IMR-90 (cell line): ENCODE measurements around the gene HPSE2. TPM values are rescaled to one million over a fixed set of nuclear protein-coding genes. Genes with fewer than 3 reads are reported as not detected.
A peak's percentile ranks its signal among the peaks of the same experiment; 100 is the strongest.

Source experiments
- ATAC-seq: fragments of 200-7000 bp; cut with Tn5 transposase; 2 replicates; pipeline ENCODE4 v1.9.1; 2020; ENCODE audit warnings: low read depth, mild to moderate bottlenecking, moderate library complexity
- BruUV-seq: library from RNA; stranded (reverse); fragments of 400-500 nt; replicated peaks from 2 replicates; lab custom pipeline; 2021; lab: Mats Ljungman, UMichigan
- CTCF ChIA-PET: fragments of 300-600 bp; formaldehyde crosslinking; extraction: SDS; loops from one replicate; lab custom pipeline; 2021; ENCODE audit warnings: antibody characterized with exemption; lab: Yijun Ruan, JAX
- POLR2A ChIA-PET: fragments of 300-600 bp; sonication (Branson Sonifier 250); formaldehyde crosslinking; loops from one replicate; lab custom pipeline; 2022; ENCODE audit warnings: antibody characterized with exemption; ENCODE audit not compliant: unreplicated experiment; lab: Charles Lee
- DNase-seq: peaks from one replicate; pipeline ENCODE4 v3.0.0; 2013
- H2AFZ ChIP-seq: replicated peaks from 2 replicates; pipeline ENCODE3; 2013; ENCODE audit warnings: low read length, mild to moderate bottlenecking; ENCODE audit not compliant: poor library complexity
- H2AK5ac ChIP-seq: 2 replicates; pipeline ENCODE4 v1.6.1; 2013; ENCODE audit warnings: low read depth, low read length, inconsistent platforms
- H2AK9ac ChIP-seq: replicated peaks from 2 replicates; pipeline ENCODE3; 2013; ENCODE audit warnings: mild to moderate bottlenecking, low read depth, low read length, moderate library complexity; ENCODE audit not compliant: poor library complexity
- H2BK120ac ChIP-seq: 2 replicates; pipeline ENCODE4 v1.6.1; 2013; ENCODE audit warnings: low read depth, low read length, inconsistent platforms
- H2BK15ac ChIP-seq: 3 replicates; pipeline ENCODE4 v1.6.1; 2013; ENCODE audit warnings: low read depth, low read length, inconsistent platforms
- H2BK20ac ChIP-seq: 2 replicates; pipeline ENCODE4 v1.6.1; 2013; ENCODE audit warnings: low read depth, mild to moderate bottlenecking, inconsistent platforms, low read length, moderate library complexity
- H2BK5ac ChIP-seq: 2 replicates; pipeline ENCODE4 v1.6.1; 2013; ENCODE audit warnings: mild to moderate bottlenecking, low read depth, low read length, inconsistent platforms; ENCODE audit not compliant: poor library complexity, severe bottlenecking
- H3K14ac ChIP-seq: replicated peaks from 2 replicates; pipeline ENCODE4 v1.6.1; 2013; ENCODE audit warnings: low read depth, low read length, inconsistent platforms
- H3K18ac ChIP-seq: 2 replicates; pipeline ENCODE4 v1.6.1; 2013; ENCODE audit warnings: low read depth, low read length, control low read depth
- H3K23ac ChIP-seq: 2 replicates; pipeline ENCODE4 v1.6.1; 2013; ENCODE audit warnings: low read depth, low read length, inconsistent platforms
- H3K27ac ChIP-seq: 2 replicates; pipeline ENCODE4 v1.5.1; 2013; ENCODE audit warnings: mild to moderate bottlenecking, control low read depth, low read length; ENCODE audit not compliant: insufficient read depth
- H3K27me3 ChIP-seq: 2 replicates; pipeline ENCODE4 v1.6.1; 2013; ENCODE audit warnings: low read length; ENCODE audit not compliant: control insufficient read depth, insufficient read depth
- H3K36me3 ChIP-seq: 2 replicates; pipeline ENCODE4 v1.6.1; 2013; ENCODE audit warnings: low read length, mixed read lengths; ENCODE audit not compliant: control insufficient read depth, insufficient read depth
- H3K4ac ChIP-seq: 2 replicates; pipeline ENCODE4 v1.6.1; 2013; ENCODE audit warnings: low read depth, low read length, inconsistent platforms
- H3K4me1 ChIP-seq: 2 replicates; pipeline ENCODE4 v1.6.1; 2013; ENCODE audit warnings: low read length, mixed read lengths; ENCODE audit not compliant: control insufficient read depth, insufficient read depth
- H3K4me2 ChIP-seq: 2 replicates; pipeline ENCODE4 v1.6.1; 2013; ENCODE audit warnings: low read depth, mild to moderate bottlenecking, control low read depth, low read length, moderate library complexity
- H3K4me3 ChIP-seq: 2 replicates; pipeline ENCODE4 v1.5.1; 2013; ENCODE audit warnings: low read depth, mild to moderate bottlenecking, control low read depth, low read length, moderate library complexity; ENCODE audit not compliant: insufficient read depth
- H3K56ac ChIP-seq: 2 replicates; pipeline ENCODE4 v1.6.1; 2013; ENCODE audit warnings: low read length, inconsistent platforms; ENCODE audit not compliant: insufficient read depth; ENCODE audit errors: extremely low read depth
- H3K79me1 ChIP-seq, 2 experiments: 2 replicates each; pipeline ENCODE4 v1.6.1; 2013; ENCODE audit warnings: low read length in 2 of 2, inconsistent platforms in 1 of 2, low read depth in 1 of 2
- H3K9ac ChIP-seq: 2 replicates; pipeline ENCODE4 v1.6.1; 2013; ENCODE audit warnings: low read depth, low read length, control low read depth
- H3K9me1 ChIP-seq: 2 replicates; pipeline ENCODE4 v1.6.1; 2013; ENCODE audit warnings: low read length, inconsistent platforms; ENCODE audit not compliant: insufficient read depth
- H3K9me3 ChIP-seq: 2 replicates; pipeline ENCODE4 v1.6.1; 2013; ENCODE audit warnings: low read length; ENCODE audit not compliant: control insufficient read depth, insufficient read depth
- H4K20me1 ChIP-seq: 2 replicates; pipeline ENCODE4 v1.6.1; 2013; ENCODE audit warnings: low read length, inconsistent platforms; ENCODE audit not compliant: insufficient read depth
- H4K5ac ChIP-seq: 2 replicates; pipeline ENCODE4 v1.6.1; 2013; ENCODE audit warnings: mild to moderate bottlenecking, low read depth, low read length, control low read depth
- H4K8ac ChIP-seq, 2 experiments: 2 replicates each; pipeline ENCODE4 v1.6.1; 2013; ENCODE audit warnings: low read depth in 2 of 2, low read length in 2 of 2, control low read depth in 1 of 2, inconsistent platforms in 1 of 2
- H4K91ac ChIP-seq: 2 replicates; pipeline ENCODE4 v1.6.1; 2013; ENCODE audit warnings: low read depth, low read length, inconsistent platforms; ENCODE audit not compliant: insufficient read depth
- BHLHE40 ChIP-seq: fragments of 150-350 bp; IDR thresholded peaks from 2 replicates; pipeline ENCODE4 v1.6.1; 2016; ENCODE audit warnings: mild to moderate bottlenecking, low read depth, low read length
- CEBPB ChIP-seq: IDR thresholded peaks from 2 replicates; pipeline ENCODE4 v1.6.1; 2012; ENCODE audit warnings: low read depth, low read length, improper control_type of control experiment
- ELK1 ChIP-seq: fragments of 150-350 bp; IDR thresholded peaks from 2 replicates; pipeline ENCODE4 v1.6.1; 2016; ENCODE audit warnings: low read depth, mild to moderate bottlenecking, low read length, moderate library complexity, borderline replicate concordance
- MXI1 ChIP-seq: IDR thresholded peaks from 2 replicates; pipeline ENCODE4 v1.6.1; 2012; ENCODE audit warnings: low read depth, mild to moderate bottlenecking, low read length, moderate library complexity, borderline replicate concordance
- SMC3 ChIP-seq: fragments of 150-350 bp; IDR thresholded peaks from 2 replicates; pipeline ENCODE4 v1.6.1; 2016; ENCODE audit warnings: low read depth, mild to moderate bottlenecking, antibody characterized with exemption, low read length, moderate library complexity
- USF2 ChIP-seq: fragments of 150-350 bp; IDR thresholded peaks from 2 replicates; pipeline ENCODE4 v1.6.1; 2017; ENCODE audit warnings: mild to moderate bottlenecking, antibody characterized with exemption, low read length, low read depth
- WGBS, 2 experiments: methylation state at CpG; one replicate each; pipeline versions ENCODE4 v1.1.5 to v1.1.7; 2013; ENCODE audit warnings: missing lambda C conversion rate in 2 of 2; ENCODE audit not compliant: insufficient read length in 1 of 2; ENCODE audit errors: extremely low coverage in 2 of 2; 5-methylcytosine and 5-hydroxymethylcytosine counted together
- dilution Hi-C: fragments of 300-500 bp; cut with HindIII; formaldehyde crosslinking; loops from one replicate; pipeline ENCODE4 v1.14.3; 2018; ENCODE audit warnings: low sequenced_read_pairs; ENCODE audit not compliant: unreplicated experiment
- in situ Hi-C: fragments of 300-500 bp; cut with MboI; formaldehyde crosslinking; loops from 3 replicates; pipeline ENCODE4 v1.14.3; 2019; ENCODE audit warnings: low sequenced_read_pairs, inconsistent platforms, mixed read lengths
- intact Hi-C: fragments of 100-400 bp; cut with micrococcal nuclease; formaldehyde crosslinking; loops from 2 replicates; pipeline ENCODE4 v1.10.0; 2022
- polyA plus RNA-seq, 3 experiments: library from polyadenylated mRNA; depleted of rRNA; stranded (reverse); fragments of >200 nt; gene quantifications; 2 replicates each; pipeline ENCODE4 v1.2.3, GENCODE V29; 2012; ENCODE audit warnings: low replicate concordance in 1 of 3
- total RNA-seq: library from RNA; depleted of rRNA; stranded (reverse); fragments of >200 nt; gene quantifications from 2 replicates; pipeline ENCODE4 v1.2.3, GENCODE V29; 2012

Gene HPSE2
- total and polyA plus RNA-seq, 2 of the 4 experiments (the other 2 are of a cell fraction), result not detected

GRCh38 chr10:98430427-98430826 is 805.2 kb downstream of the HPSE2 start:
- Histone ChIP-seq H2BK5ac (no peak overlapping the region), H3K27me3 (no peaks in the 10 kb centered on the region), H2AK9ac (peak overlapping the region; percentile 57), H2AK5ac (no peak overlapping the region), H2AFZ (no peak overlapping the region), H3K9ac (no peak overlapping the region), H2BK15ac (no peak overlapping the region), H3K36me3 (peaks cover 57% of the 10 kb centered on the region), H3K18ac (no peak overlapping the region), H3K4me1 (peaks cover 9% of the 10 kb centered on the region; the same call in 1 of the 2 replicates), H3K27ac (no peak overlapping the region), H3K4me3 (no peak overlapping the region), H3K4ac (no peak overlapping the region; the same call in 1 of the 2 replicates), H4K5ac (no peak overlapping the region), H4K8ac (no peak overlapping the region), H3K14ac (no peak overlapping the region), H3K9me3 (no peaks in the 10 kb centered on the region), H3K23ac (no peak overlapping the region), H3K56ac (no peak overlapping the region), H3K9me1 (0 out of 2 replicates have a peak, but pooled peaks cover 7% of the 10 kb centered on the region), H4K91ac (no peak overlapping the region), H3K79me1 (peaks cover 0 to 3% of the 10 kb centered on the region in 2 experiments; a peak in 1 of 4 replicates), H2BK120ac (no peak overlapping the region), H2BK20ac (no peak overlapping the region), H4K20me1 (no peaks in the 10 kb centered on the region), H3K4me2 (no peak overlapping the region)
- DNase-seq (no peak), ATAC-seq (no peak)
- dilution Hi-C loops (no loop called here), intact Hi-C loops (no loop called here), in situ Hi-C loops (no loop called here)
- no TSS peak for BruUV-seq
- 98% methylated on average over 7 of the region's 8 CpGs; no CpG with 5 or more reads in 1 of the 2 experiments for WGBS, 2 experiments
- ChIA-PET CTCF (no interaction called here), POLR2A (no interaction called here)
- no peak for TF ChIP-seq BHLHE40
- no peak for TF ChIP-seq MXI1
- no peak for TF ChIP-seq SMC3
- no peak for TF ChIP-seq CEBPB
- no peak for TF ChIP-seq ELK1
- no peak for TF ChIP-seq USF2
